IMR-90 (cell line): Measurements from ENCODE around the gene SLC25A24. TPM values are rescaled to one million over a fixed set of nuclear protein-coding genes. Genes with fewer than 3 reads are reported as not detected.
"Not testable (repeated sequence)": the region's sequence is repeated elsewhere in the genome, so short reads cannot be mapped to it uniquely, and the experiment has no call there.

Source experiments
- ATAC-seq: fragments of 200-7000 bp; cut with Tn5 transposase; 2 replicates; pipeline ENCODE4 v1.9.1; 2020; ENCODE audit warnings: low read depth, mild to moderate bottlenecking, moderate library complexity
- BruUV-seq: library from RNA; stranded (reverse); fragments of 400-500 nt; replicated peaks from 2 replicates; lab custom pipeline; 2021; lab: Mats Ljungman, UMichigan
- CTCF ChIA-PET: fragments of 300-600 bp; formaldehyde crosslinking; extraction: SDS; loops from one replicate; lab custom pipeline; 2021; ENCODE audit warnings: antibody characterized with exemption; lab: Yijun Ruan, JAX
- POLR2A ChIA-PET: fragments of 300-600 bp; sonication (Branson Sonifier 250); formaldehyde crosslinking; loops from one replicate; lab custom pipeline; 2022; ENCODE audit warnings: antibody characterized with exemption; ENCODE audit not compliant: unreplicated experiment; lab: Charles Lee
- DNase-seq: peaks from one replicate; pipeline ENCODE4 v3.0.0; 2013
- H2AFZ ChIP-seq: replicated peaks from 2 replicates; pipeline ENCODE3; 2013; ENCODE audit warnings: low read length, mild to moderate bottlenecking; ENCODE audit not compliant: poor library complexity
- H2AK5ac ChIP-seq: 2 replicates; pipeline ENCODE4 v1.6.1; 2013; ENCODE audit warnings: low read depth, low read length, inconsistent platforms
- H2AK9ac ChIP-seq: replicated peaks from 2 replicates; pipeline ENCODE3; 2013; ENCODE audit warnings: mild to moderate bottlenecking, low read depth, low read length, moderate library complexity; ENCODE audit not compliant: poor library complexity
- H2BK120ac ChIP-seq: 2 replicates; pipeline ENCODE4 v1.6.1; 2013; ENCODE audit warnings: low read depth, low read length, inconsistent platforms
- H2BK15ac ChIP-seq: 3 replicates; pipeline ENCODE4 v1.6.1; 2013; ENCODE audit warnings: low read depth, low read length, inconsistent platforms
- H2BK20ac ChIP-seq: 2 replicates; pipeline ENCODE4 v1.6.1; 2013; ENCODE audit warnings: low read depth, mild to moderate bottlenecking, inconsistent platforms, low read length, moderate library complexity
- H2BK5ac ChIP-seq: 2 replicates; pipeline ENCODE4 v1.6.1; 2013; ENCODE audit warnings: mild to moderate bottlenecking, low read depth, low read length, inconsistent platforms; ENCODE audit not compliant: poor library complexity, severe bottlenecking
- H3K14ac ChIP-seq: replicated peaks from 2 replicates; pipeline ENCODE4 v1.6.1; 2013; ENCODE audit warnings: low read depth, low read length, inconsistent platforms
- H3K18ac ChIP-seq: 2 replicates; pipeline ENCODE4 v1.6.1; 2013; ENCODE audit warnings: low read depth, low read length, control low read depth
- H3K23ac ChIP-seq: 2 replicates; pipeline ENCODE4 v1.6.1; 2013; ENCODE audit warnings: low read depth, low read length, inconsistent platforms
- H3K27ac ChIP-seq: 2 replicates; pipeline ENCODE4 v1.5.1; 2013; ENCODE audit warnings: mild to moderate bottlenecking, control low read depth, low read length; ENCODE audit not compliant: insufficient read depth
- H3K27me3 ChIP-seq: 2 replicates; pipeline ENCODE4 v1.6.1; 2013; ENCODE audit warnings: low read length; ENCODE audit not compliant: control insufficient read depth, insufficient read depth
- H3K36me3 ChIP-seq: 2 replicates; pipeline ENCODE4 v1.6.1; 2013; ENCODE audit warnings: low read length, mixed read lengths; ENCODE audit not compliant: control insufficient read depth, insufficient read depth
- H3K4ac ChIP-seq: 2 replicates; pipeline ENCODE4 v1.6.1; 2013; ENCODE audit warnings: low read depth, low read length, inconsistent platforms
- H3K4me1 ChIP-seq: 2 replicates; pipeline ENCODE4 v1.6.1; 2013; ENCODE audit warnings: low read length, mixed read lengths; ENCODE audit not compliant: control insufficient read depth, insufficient read depth
- H3K4me2 ChIP-seq: 2 replicates; pipeline ENCODE4 v1.6.1; 2013; ENCODE audit warnings: low read depth, mild to moderate bottlenecking, control low read depth, low read length, moderate library complexity
- H3K4me3 ChIP-seq: 2 replicates; pipeline ENCODE4 v1.5.1; 2013; ENCODE audit warnings: low read depth, mild to moderate bottlenecking, control low read depth, low read length, moderate library complexity; ENCODE audit not compliant: insufficient read depth
- H3K56ac ChIP-seq: 2 replicates; pipeline ENCODE4 v1.6.1; 2013; ENCODE audit warnings: low read length, inconsistent platforms; ENCODE audit not compliant: insufficient read depth; ENCODE audit errors: extremely low read depth
- H3K79me1 ChIP-seq, 2 experiments: 2 replicates each; pipeline ENCODE4 v1.6.1; 2013; ENCODE audit warnings: low read length in 2 of 2, inconsistent platforms in 1 of 2, low read depth in 1 of 2
- H3K9ac ChIP-seq: 2 replicates; pipeline ENCODE4 v1.6.1; 2013; ENCODE audit warnings: low read depth, low read length, control low read depth
- H3K9me1 ChIP-seq: 2 replicates; pipeline ENCODE4 v1.6.1; 2013; ENCODE audit warnings: low read length, inconsistent platforms; ENCODE audit not compliant: insufficient read depth
- H3K9me3 ChIP-seq: 2 replicates; pipeline ENCODE4 v1.6.1; 2013; ENCODE audit warnings: low read length; ENCODE audit not compliant: control insufficient read depth, insufficient read depth
- H4K20me1 ChIP-seq: 2 replicates; pipeline ENCODE4 v1.6.1; 2013; ENCODE audit warnings: low read length, inconsistent platforms; ENCODE audit not compliant: insufficient read depth
- H4K5ac ChIP-seq: 2 replicates; pipeline ENCODE4 v1.6.1; 2013; ENCODE audit warnings: mild to moderate bottlenecking, low read depth, low read length, control low read depth
- H4K8ac ChIP-seq, 2 experiments: 2 replicates each; pipeline ENCODE4 v1.6.1; 2013; ENCODE audit warnings: low read depth in 2 of 2, low read length in 2 of 2, control low read depth in 1 of 2, inconsistent platforms in 1 of 2
- H4K91ac ChIP-seq: 2 replicates; pipeline ENCODE4 v1.6.1; 2013; ENCODE audit warnings: low read depth, low read length, inconsistent platforms; ENCODE audit not compliant: insufficient read depth
- WGBS, 2 experiments: methylation state at CpG; one replicate each; pipeline versions ENCODE4 v1.1.5 to v1.1.7; 2013; ENCODE audit warnings: missing lambda C conversion rate in 2 of 2; ENCODE audit not compliant: insufficient read length in 1 of 2; ENCODE audit errors: extremely low coverage in 2 of 2; 5-methylcytosine and 5-hydroxymethylcytosine counted together
- dilution Hi-C: fragments of 300-500 bp; cut with HindIII; formaldehyde crosslinking; loops from one replicate; pipeline ENCODE4 v1.14.3; 2018; ENCODE audit warnings: low sequenced_read_pairs; ENCODE audit not compliant: unreplicated experiment
- in situ Hi-C: fragments of 300-500 bp; cut with MboI; formaldehyde crosslinking; loops from 3 replicates; pipeline ENCODE4 v1.14.3; 2019; ENCODE audit warnings: low sequenced_read_pairs, inconsistent platforms, mixed read lengths
- intact Hi-C: fragments of 100-400 bp; cut with micrococcal nuclease; formaldehyde crosslinking; loops from 2 replicates; pipeline ENCODE4 v1.10.0; 2022
- polyA plus RNA-seq, 3 experiments: library from polyadenylated mRNA; depleted of rRNA; stranded (reverse); fragments of >200 nt; gene quantifications; 2 replicates each; pipeline ENCODE4 v1.2.3, GENCODE V29; 2012; ENCODE audit warnings: low replicate concordance in 1 of 3
- total RNA-seq: library from RNA; depleted of rRNA; stranded (reverse); fragments of >200 nt; gene quantifications from 2 replicates; pipeline ENCODE4 v1.2.3, GENCODE V29; 2012

SLC25A24 gene
- total and polyA plus RNA-seq, 2 of the 4 experiments (the other 2 are of a cell fraction) = 19.4 to 20.4 TPM

GRCh38 chr1:108132367-108132766 is 67.8 kb downstream of the SLC25A24 start:
- H2AK5ac ChIP-seq, H4K8ac ChIP-seq, H3K79me1 ChIP-seq, H2BK20ac ChIP-seq, H3K56ac ChIP-seq, in situ Hi-C loops, dilution Hi-C loops, H3K9ac ChIP-seq, H4K91ac ChIP-seq, H4K20me1 ChIP-seq, H3K14ac ChIP-seq, intact Hi-C loops, H3K4ac ChIP-seq, H2BK5ac ChIP-seq, H3K27me3 ChIP-seq, CTCF ChIA-PET, H3K18ac ChIP-seq, ATAC-seq, H3K9me3 ChIP-seq, H3K9me1 ChIP-seq, DNase-seq, H2BK15ac ChIP-seq, H3K23ac ChIP-seq, POLR2A ChIA-PET, H3K4me2 ChIP-seq, H3K27ac ChIP-seq, H4K5ac ChIP-seq, H2AK9ac ChIP-seq, H3K4me3 ChIP-seq, H2BK120ac ChIP-seq, H3K4me1 ChIP-seq, H2AFZ ChIP-seq, BruUV-seq: not testable (repeated sequence)
- WGBS, 2 experiments = no CpG with 5 or more reads among the region's 2 CpGs
- H3K36me3 ChIP-seq = peaks cover 17% of the 10 kb centered on the region

- no CpG with 5 or more reads among the region's 1 CpG for WGBS, 2 experiments
- H3K27ac ChIP-seq, H4K8ac ChIP-seq, H2BK20ac ChIP-seq, H2AK9ac ChIP-seq, CTCF ChIA-PET, H3K4ac ChIP-seq, intact Hi-C loops, H3K14ac ChIP-seq, POLR2A ChIA-PET, H4K20me1 ChIP-seq, H2BK5ac ChIP-seq, H3K18ac ChIP-seq, H3K27me3 ChIP-seq, H3K9me1 ChIP-seq, H2BK120ac ChIP-seq, H2BK15ac ChIP-seq, H3K9ac ChIP-seq, ATAC-seq, DNase-seq, H3K4me3 ChIP-seq, H3K79me1 ChIP-seq, in situ Hi-C loops, H2AFZ ChIP-seq, H4K91ac ChIP-seq, H3K23ac ChIP-seq, H3K4me1 ChIP-seq, BruUV-seq, H3K9me3 ChIP-seq, H3K4me2 ChIP-seq, H4K5ac ChIP-seq, H3K56ac ChIP-seq, dilution Hi-C loops, H2AK5ac ChIP-seq: not testable (repeated sequence)
- peaks cover 10% of the 10 kb centered on the region for H3K36me3 ChIP-seq
Measured at GRCh38 chr1:108131281-108131680, 68.9 kb downstream of the SLC25A24 start.
